Right renal cortex interstitium (tissue), 3 donors: ENCODE data around the gene TBCE. TPM values are rescaled to one million over a fixed set of nuclear protein-coding genes. Genes with fewer than 3 reads are reported as not detected.

Experiments
- DNase-seq, 3 donors: peaks; one replicate each; pipeline ENCODE4 v3.0.0-alpha.2; 2013; ENCODE audit warnings: low read depth in 3 of 3, low spot score in 2 of 3
- polyA plus RNA-seq, 3 donors: library from polyadenylated mRNA; unstranded; fragments of 120-200 nt; gene quantifications; one replicate each; pipeline ENCODE4 v1.2.1, GENCODE V29; 2013; ENCODE audit not compliant: insufficient read length in 3 of 3

The TBCE gene
- polyA plus RNA-seq, 3 donors: 51.2 to 61.3 (median 54.1) TPM

DNA sequence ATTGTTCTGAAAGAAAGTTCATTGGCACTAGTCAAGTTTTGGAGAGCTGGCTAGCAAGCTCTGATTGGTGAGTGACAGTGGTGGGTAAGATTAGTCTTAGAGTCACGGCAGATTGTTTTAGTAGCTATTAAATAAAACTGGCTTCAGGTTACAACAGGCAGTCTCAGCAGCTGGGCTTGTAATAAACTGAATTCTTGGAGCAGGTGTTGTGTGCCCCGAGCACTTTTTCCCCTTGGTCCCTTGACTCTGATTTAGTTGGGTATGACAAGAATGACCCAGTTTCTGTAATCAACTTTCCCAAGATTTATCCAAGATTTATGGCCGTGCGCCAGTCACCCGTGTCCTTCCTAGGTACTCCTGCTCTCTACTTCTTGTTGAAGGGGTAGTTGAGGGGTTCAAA, 40.2 kb downstream of the TBCE start:
- DNase-seq: no peak

DNA sequence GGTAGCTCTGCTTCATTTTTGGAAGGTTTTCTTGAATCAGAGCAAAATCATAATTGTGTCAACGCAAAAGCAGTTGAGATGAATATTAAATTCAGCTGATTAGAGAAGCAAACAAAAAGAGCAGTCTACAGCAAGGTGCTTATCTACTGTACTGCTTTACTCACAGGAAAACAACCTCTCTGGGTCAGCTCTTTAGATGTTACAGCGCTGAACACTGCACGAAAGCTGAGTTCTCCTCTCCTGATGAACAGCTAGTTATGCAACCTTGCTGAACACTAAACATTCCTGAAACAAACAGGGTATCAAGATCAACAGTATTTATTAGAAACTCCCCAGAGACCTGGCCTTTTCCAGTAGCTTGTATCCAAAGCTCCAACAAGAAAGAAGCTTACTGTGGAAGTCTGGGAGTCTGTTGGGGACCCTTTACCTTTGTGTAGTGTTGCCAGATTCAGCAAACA, 41.3 kb downstream of the TBCE start:
- no peak for DNase-seq

DNA sequence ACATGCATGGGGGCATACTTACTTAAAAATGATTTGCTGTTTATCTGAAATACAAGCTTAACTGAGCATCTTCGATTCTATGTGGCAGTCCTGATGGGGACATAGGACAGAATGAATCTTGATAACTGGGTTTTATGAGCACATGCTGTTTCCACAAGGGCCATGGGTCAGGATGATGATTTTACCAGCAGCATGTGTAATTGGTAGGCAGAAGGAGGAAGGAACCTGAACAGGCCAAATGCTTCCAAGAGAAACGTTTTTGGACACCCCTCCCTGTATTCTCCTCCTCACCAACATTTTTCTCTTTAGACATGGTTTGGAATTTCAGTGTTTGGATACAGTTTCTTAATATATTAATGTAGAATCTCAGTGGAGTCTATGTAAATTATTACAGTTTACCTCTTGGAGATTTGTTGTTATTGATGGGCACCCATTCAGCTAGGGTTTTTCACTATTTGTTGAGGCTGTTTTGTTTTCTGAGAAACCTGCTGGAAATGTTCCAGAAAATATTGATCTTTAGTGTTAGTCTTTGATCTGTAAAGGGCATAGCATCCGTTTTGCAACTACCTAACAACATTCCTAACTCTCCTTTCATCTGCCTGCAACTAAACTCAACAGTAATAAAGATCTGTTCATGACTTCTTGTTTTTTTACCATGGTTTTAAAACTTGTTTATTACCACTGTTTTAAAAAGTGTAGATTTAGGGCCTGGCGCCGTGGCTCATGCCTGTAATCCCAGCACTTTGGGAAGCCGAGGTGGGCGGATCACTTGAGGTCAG, 42.0 kb downstream of the TBCE start:
- DNase-seq: no peak

DNA sequence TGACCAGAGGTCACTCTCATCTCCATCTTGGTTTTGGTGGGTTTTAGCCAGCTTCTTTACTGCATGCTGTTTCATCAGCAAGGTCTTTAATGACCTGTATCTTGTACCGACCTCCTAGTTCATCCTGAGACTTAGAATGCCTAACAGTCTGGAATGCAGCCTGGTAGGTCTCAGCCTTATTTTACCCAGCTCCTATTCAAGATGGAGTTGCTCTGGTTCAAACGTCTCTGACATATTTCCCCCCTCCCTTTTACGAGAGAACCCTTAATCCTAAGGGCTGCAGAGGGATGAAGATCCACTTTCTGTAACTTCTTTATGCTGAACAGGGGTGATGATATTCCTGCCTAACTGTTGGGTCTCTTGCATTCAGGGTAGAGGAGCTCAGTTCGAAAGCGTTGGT, 43.2 kb downstream of the TBCE start:
- no peak for DNase-seq

DNA sequence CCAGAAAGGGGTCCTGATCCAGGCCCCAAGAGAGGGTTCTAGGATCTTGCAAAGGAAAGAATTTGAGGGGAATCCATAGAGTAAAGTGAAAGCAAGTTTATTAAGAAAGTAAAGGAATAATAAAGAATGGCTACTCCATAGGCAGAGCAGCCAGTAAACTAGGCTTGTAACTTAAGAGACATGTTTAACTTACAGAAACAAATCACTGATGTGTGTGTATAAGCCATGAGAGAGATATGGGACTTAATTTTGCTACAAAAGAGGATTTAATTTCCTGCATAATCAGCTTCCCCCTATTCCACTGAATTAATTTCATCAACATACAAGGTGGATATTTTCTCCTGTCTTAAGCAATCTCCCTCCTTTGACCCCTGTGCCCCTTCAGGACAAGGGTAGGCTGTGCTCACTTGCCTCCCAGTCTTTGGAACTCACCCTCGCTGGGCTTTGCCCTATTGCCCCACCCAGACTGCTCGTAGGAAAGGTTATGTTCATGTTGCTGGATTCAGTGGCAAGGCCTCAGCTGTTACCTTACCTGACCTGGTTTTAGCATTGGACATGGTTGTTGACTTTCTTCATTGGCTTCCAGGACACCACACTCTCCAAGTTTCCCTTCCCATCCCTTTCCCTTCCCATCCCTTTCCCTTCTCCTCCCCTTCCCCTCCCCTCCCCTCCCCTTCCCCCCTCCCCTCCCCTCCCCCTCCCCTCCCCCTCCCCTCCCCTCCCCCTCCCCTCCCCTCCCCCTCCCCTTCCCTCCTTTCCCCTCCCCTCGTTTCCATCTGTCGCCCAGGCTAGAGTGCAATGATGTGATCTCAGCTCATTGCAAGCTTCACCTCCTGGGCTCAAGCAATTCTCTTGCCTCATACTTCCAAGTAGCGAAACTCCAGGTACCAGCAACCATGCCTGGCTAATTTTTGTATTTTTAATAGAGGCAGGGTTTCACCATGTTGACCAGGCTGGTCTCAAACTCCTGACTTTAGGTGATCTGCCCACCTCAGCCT, 44.6 kb downstream of the TBCE start:
- DNase-seq: no peak

DNA sequence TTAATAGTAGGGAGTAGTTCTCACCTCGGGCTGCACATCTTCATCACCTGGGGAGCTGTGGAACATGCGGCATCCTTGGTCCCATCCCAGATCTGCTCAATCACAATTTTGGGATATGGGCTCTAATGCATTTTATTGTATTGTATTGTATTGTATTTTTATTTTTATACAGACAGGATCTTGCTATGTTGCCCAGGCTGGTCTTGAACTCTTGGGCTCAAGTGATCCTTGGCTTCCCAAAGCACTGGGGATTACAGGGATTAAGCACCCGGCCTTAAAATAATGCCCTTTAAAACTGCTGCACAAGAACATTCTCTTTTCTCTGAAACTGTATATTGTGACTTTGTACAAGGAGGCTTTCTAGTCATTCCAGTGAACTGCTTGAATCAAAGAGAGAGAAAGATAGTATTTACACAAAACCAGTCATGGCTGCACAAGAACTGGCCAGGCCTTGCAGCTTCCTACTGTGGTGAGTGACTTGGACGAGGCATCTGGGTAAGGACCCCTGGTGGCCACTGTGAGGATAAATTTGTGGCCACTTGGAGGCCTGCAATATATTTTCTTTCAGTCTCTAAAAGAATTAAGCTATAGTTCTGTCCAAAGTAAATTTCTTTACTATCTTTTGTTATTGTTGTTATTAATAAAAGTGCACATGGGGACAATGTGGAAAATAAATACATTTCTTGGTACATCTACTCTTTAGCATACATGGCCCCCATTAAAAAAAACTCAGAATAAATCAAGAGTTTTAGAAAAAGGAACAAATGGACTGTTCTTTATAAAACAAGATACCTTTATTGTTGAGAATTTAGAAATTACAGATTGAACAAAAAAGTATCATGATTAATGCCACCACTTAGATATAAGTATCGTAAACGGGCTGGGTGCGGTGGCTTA, 48.0 kb downstream of the TBCE start:
- peak in 1 of 3 donors; percentile 33 for DNase-seq

DNA sequence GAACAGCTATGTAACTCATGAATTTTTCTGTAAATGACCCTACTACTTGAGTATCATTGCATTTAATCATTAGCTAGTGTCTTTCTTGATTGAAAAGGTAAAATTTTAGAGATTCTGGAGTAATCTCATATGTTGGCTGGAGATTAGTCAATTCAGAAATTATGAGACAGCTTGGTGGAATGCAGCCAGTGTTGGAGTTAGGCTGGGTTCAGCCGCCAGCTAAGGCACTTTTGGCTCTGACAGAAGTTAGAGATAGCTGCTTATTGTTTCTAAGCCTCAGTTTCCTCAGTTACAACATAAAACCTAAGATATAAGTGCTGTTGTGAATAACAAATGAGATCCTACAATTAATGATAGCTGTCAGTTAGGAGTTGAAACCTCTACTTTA, 49.4 kb downstream of the TBCE start:
- DNase-seq: no peak

DNA sequence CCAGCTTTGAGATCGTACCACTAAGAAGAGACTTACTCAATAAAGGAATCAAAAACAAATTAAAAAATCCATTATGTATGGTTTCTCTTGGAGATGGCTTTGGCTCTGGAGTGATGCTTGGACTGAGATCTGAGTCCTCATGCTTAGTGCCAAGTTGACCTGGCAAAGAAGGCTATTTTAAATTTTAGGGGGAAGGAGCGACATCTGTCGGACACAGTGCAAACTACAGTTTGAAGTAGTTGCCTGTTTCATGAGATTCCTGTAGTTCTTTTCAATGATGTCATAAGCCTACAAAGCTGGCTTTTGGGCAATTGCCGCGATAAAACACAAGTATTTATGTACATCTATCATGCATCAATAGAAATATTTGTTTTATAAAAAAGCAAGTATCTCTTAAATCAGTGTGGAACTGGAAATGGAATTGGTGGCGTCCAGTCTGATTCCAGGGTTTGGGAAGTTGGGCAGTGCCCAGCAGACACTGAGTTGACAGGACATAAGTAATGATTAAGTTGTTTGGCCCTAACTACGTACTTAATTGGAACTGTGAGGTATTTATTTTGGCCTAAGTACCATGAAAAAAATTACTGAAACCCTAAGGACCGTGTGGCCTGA, 50.0 kb downstream of the TBCE start:
- DNase-seq: peak; percentile 47 to 61 (median 56)

DNA sequence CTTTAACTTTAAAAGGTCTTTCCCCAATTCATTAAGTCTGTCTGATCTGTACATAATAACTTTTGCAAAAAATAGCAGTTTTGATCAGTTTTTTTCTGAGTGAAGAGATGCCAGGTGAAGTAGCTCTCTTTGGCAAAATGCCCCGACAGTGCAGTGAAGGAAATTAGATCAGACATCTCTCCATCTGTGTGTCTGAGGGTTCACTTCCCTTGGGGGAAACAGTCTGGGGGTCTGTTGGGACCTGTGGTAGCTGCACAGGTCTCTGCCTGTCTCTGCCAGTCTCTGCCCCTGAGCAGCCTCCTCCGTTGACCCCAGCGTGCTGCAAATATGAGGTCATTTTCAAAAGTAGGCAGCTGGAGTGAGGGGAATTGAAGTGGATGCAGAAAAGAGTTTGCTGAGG, 54.5 kb downstream of the TBCE start:
- DNase-seq: no peak

DNA sequence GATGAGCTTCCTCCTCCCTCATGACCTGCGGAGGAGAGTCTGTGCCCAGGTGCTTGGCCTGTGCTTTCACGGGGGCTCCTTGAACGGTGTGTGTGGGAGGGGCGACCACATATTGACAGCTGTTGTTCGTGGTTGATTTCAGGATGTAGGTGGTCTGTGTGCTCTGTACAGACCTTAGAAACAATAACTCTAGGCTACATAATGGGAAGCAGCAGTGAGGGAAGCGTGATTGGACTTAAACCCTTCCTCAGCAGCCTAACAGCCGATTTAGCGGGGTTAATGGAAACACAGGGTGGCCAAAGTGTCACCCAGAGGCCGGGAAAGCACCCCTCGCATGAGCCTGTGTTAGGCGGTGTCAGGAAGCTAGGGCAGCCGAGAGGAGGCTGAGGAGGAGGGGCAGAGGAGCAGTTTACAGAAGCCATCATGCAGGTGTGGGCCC, 56.0 kb downstream of the TBCE start:
- DNase-seq: no peak

DNA sequence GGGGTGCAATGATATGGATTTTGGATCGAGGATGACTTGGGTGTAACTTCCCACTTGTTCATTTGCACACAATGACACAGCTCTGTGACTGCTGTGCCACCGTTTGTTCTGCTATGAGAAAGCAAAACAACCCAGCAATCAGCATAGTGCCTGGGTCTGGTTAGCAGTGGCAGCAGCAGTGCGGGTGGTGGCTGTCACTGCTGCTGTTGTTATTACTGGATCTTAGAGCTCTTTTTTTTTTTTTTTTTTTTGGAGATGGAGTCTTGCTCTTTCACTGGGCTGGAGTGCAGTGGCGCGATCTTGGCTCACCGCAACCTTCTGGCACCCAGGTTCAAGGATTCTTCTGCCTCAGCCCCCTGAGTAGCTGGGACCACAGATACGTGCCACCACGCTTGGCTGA, 56.9 kb downstream of the TBCE start:
- no peak for DNase-seq

DNA sequence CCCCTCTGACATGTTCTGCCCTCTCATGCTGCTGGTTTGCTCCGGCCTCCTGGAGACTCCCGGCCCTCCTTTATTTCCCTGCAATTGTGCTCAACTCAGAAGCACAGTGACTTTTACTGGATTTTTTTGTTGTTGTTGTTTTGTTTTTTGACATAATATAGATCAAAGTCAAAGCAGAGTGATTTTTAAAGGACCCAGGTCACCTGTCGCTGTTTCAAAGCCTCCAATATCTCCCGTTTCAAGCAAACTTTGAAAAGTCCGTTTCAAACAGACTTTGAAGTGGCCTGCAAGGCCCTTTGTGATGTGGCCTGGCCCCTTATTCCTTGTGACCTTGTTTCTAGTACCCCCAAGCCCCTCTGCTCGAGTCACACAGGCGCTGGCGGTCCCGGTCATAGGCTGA, 58.1 kb downstream of the TBCE start:
- no peak for DNase-seq

DNA sequence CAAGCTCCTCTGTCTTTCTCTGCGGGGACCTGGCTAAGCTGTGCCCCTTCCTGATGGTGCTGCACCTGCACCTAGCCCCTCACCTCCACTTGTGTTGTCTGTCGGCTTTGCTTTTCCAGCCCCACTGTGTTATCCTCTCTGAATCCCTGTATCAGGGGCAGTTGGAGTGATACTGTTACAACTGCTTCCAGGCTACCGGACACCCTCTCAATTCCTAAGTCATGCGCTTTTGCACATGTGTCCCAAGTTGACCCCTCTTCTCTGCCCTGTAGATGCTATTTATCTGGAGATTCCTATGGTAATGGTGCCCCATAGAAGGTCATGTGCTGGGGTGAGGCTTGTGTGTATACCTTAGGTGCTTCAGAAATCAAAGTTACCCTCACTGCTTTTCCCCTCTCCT, 58.9 kb downstream of the TBCE start:
- no peak for DNase-seq

DNA sequence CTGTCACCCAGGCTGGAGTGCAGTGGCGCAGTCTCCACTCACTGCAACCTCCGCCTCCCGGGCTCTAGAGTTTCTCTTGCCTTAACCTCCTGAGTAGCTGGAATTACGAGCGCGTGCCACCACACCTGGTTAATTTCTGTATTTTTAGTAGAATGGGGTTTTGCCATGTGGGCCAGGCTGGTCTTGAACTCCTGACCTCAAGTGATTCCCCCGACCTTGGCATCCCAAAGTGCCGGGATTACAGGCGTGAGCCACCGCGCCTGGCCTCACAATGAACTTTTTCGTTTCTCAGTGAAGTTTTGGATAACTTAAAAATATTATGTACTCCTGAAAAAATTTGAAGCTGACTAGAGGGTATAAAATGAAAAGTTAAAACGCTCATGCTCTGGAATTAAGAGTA, 59.5 kb downstream of the TBCE start:
- DNase-seq: no peak

DNA sequence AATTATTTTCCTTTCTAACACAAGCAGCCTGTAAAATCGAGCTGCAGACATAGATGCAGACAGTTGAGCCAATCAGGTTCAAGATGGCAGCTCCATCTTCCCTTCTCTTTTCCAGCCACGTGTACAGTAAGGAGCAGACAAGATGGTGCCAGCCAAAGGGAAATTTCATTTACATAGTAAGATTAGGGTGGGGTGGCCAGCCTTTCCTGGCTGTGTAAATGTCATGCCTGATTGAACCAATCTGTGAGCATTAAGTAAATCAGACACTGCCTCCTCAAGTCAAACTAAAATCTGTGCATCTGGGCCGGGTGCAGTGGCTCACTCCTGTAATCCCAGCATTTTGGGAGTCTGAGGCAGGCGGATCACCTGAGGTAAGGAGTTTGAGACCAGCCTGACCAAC, 60.2 kb downstream of the TBCE start:
- DNase-seq: no peak

DNA sequence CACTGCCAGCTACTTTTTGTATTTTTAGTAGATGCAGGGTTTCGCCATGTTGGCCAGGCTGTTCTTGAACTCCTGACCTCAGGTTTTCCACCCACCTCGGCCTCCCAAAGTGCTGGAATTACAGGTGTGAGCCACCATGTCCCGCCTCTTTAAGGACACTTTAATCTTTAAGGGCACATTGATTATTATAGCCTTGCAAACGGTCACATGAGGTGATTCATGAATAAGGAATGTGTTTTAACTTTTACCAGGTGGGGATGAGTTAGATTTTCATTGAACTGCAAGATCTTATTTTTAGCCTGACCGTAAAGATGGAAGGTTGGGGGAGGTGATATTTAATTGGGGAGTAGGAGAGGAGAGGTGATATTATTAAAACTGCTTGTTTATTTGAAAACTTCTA, 61.9 kb downstream of the TBCE start:
- DNase-seq: no peak

DNA sequence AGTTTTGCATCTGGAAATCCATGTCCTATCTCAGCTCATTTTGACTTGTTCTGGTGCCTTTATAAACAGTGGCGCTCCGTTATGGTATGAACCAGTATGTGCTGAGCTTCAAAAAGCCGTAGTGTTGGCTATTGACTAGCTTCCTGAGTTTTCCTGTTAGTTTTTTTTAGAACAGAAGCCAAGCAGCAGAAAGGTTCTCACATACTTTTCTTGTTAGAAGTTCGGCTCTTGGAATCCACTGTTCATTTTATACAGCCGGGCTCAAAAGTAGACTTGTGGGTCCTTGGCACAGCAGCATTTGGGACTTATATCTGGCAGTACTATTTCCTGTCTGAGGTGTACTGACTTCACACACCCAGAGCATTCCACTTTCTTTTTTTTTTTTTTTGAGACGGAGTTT, 63.8 kb downstream of the TBCE start:
- no peak for DNase-seq

DNA sequence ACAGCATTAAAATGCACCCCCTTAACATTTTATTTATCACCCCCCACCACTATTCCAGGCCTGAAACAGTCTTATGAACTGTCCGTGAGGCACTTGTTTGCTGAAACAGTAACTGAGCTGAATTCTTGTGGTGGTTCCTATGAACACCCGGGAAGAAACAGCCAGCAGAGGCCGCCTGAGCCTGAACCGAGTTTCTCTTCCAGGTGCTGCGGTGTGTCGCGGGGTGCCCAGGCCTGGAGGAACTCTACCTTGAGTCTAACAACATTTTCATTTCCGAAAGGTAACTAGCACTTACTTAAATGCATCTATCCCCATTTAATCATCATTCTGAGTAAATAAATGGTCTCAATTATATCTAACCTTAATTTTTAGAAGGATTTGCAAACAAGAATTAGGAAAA, 66.8 kb downstream of the TBCE start:
- DNase-seq: no peak

DNA sequence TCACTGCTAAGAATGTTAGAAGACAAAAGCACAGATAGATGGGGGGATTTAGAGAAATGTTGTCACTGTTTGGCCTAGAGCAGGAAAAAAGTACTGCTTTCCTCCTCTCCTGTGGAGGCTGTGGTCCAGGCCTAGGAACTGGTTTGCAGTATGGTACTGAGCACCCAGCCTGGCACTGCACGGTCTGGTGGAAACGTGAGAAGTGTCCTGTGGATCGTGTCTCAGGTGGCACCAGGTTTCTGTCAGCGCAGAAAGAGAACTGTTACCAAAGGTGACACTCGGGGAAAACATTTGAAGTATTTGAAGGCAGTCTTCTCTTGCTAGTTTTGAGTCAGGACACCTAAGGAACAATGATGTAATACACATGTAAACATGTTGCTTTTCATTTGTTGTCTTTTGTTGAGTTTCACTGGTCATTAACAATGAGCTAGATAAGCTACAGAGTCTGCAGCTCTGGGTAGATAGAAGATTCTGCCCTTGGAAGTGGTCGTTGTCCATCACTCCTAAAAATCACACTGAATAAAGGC, 74.0 kb downstream of the TBCE start:
- no peak for DNase-seq
